ENCODE data around the gene EFL1.
"Not testable (repeated sequence)": the region's sequence is repeated elsewhere in the genome, so short reads cannot be mapped to it uniquely, and the experiment has no call there.

The EFL1 gene

DNA sequence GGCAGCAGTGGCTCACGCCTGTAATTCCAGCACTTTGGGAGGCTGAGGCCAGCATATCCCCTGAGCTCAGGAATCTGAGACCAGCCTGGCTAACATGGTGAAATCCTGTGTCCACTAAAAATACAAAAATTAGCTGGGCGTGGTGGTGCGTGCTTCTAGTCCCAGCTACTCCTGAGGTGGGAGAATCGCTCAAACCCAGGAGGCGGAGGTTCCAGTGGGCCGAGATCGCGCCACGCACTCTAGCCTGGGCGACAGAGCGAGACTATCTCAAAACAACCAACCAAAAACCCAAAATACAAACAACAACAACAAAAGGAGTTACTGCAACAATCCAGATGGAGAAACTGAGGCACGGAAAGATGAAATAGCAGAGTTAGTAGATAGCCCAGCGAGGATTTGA, 35.5 kb upstream of the EFL1 start:
- H3K36me3 ChIP-seq = no peaks in the 10 kb centered on the region
- H3K4me3 ChIP-seq (ENCODE audit: low read depth, low read length) = no peak overlapping the region
- TF ChIP-seq, protein P1, sequence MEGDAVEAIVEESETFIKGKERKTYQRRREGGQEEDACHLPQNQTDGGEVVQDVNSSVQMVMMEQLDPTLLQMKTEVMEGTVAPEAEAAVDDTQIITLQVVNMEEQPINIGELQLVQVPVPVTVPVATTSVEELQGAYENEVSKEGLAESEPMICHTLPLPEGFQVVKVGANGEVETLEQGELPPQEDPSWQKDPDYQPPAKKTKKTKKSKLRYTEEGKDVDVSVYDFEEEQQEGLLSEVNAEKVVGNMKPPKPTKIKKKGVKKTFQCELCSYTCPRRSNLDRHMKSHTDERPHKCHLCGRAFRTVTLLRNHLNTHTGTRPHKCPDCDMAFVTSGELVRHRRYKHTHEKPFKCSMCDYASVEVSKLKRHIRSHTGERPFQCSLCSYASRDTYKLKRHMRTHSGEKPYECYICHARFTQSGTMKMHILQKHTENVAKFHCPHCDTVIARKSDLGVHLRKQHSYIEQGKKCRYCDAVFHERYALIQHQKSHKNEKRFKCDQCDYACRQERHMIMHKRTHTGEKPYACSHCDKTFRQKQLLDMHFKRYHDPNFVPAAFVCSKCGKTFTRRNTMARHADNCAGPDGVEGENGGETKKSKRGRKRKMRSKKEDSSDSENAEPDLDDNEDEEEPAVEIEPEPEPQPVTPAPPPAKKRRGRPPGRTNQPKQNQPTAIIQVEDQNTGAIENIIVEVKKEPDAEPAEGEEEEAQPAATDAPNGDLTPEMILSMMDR (IDR thresholded peaks at IDR 0.05; ENCODE audit: low read depth, low read length) = no peak
- no peaks in the 10 kb centered on the region for H3K27me3 ChIP-seq
- no peaks in the 10 kb centered on the region for H3K9me3 ChIP-seq
- no peaks in the 10 kb centered on the region for H3K4me1 ChIP-seq
- DNase-seq = no peak

- DNase-seq = no peak
- no peaks in the 10 kb centered on the region for H3K27me3 ChIP-seq
- no peaks in the 10 kb centered on the region for H3K36me3 ChIP-seq
- TF ChIP-seq, protein P1 (IDR thresholded peaks at IDR 0.05; ENCODE audit: low read depth, low read length) = no peak
- no peaks in the 10 kb centered on the region for H3K9me3 ChIP-seq
- no peak overlapping the region for H3K4me3 ChIP-seq (ENCODE audit: low read depth, low read length)
- no peaks in the 10 kb centered on the region for H3K4me1 ChIP-seq
Measured at GRCh38 chr15:82297546-82297945, 35.0 kb upstream of the EFL1 start.

GRCh38 chr15:82294061-82294690, 31.6 kb upstream of the EFL1 start:
- Histone ChIP-seq H3K4me3 (ENCODE audit: low read depth, low read length) (no peak overlapping the region), H3K27me3 (no peaks in the 10 kb centered on the region), H3K4me1 (no peaks in the 10 kb centered on the region), H3K36me3 (no peaks in the 10 kb centered on the region), H3K9me3 (no peaks in the 10 kb centered on the region)
- TF ChIP-seq, protein P1 (IDR thresholded peaks at IDR 0.05; ENCODE audit: low read depth, low read length) = no peak
- no peak for DNase-seq

DNA sequence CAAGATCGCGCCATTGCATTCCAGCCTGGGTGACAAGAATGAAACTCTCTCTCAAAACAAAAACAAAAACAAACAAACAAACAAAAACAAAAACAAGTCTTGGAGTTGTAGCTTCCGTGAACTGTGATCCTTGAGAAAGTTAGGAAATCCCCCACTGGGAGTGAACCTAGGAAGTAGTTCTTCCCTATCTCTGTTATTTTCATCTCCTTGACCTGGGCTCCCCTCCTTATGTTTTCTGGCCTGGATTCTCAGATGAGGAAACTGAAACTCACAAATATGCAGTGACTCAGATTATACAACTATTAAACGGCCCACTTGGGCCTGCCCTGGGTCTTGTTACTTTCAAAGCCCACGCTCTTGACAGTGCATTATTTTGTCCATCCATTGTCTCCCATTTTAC, 29.7 kb upstream of the EFL1 start:
- no peaks in the 10 kb centered on the region for H3K27me3 ChIP-seq
- DNase-seq = no peak
- H3K36me3 ChIP-seq = no peaks in the 10 kb centered on the region
- no peak overlapping the region for H3K4me3 ChIP-seq (ENCODE audit: low read depth, low read length)
- H3K4me1 ChIP-seq = no peaks in the 10 kb centered on the region
- H3K9me3 ChIP-seq = no peaks in the 10 kb centered on the region
- TF ChIP-seq, protein P1 (IDR thresholded peaks at IDR 0.05; ENCODE audit: low read depth, low read length) = no peak

DNA sequence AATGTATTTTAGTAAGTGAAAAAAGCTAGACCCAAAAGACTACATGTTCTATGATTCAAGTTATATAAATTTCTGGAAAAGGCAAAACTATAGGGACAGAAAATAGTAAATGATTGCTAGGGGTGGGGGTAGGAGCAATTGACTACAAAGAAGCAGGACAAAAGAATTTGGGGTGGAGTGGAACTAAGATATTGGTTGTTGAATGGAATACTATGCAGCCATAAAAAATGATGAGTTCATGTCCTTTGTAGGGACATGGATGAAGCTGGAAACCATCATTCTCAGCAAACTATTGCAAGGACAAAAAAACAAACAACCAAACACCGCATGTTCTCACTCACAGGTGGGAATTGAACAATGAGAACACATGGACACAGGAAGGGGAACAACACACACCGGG, 25.7 kb upstream of the EFL1 start:
- DNase-seq; H3K4me1 ChIP-seq; H3K27me3 ChIP-seq; H3K4me3 ChIP-seq (ENCODE audit: low read depth, low read length); H3K9me3 ChIP-seq; H3K36me3 ChIP-seq: not testable (repeated sequence)

DNA sequence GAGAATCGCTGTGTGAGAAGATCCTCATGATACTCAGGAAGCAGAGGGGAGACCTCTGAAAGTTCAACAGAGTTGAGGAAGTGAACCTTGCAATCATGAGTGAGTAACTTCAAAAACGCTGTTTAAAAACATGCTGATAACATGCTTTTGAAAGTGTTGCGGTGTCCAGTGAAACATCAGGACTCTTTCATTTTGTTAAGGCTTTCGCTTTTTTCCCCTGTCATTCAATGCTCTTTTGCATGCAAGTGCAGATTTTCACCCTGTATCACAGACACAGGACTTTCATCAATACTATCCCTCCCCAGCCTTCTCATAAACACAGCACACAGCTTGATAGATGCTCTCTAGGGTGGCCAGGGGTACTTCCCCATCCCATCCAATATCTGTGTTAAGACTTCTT, 23.9 kb upstream of the EFL1 start:
- not testable (repeated sequence) for H3K4me1 ChIP-seq; H3K4me3 ChIP-seq (ENCODE audit: low read depth, low read length); DNase-seq; H3K9me3 ChIP-seq; H3K36me3 ChIP-seq; H3K27me3 ChIP-seq

DNA sequence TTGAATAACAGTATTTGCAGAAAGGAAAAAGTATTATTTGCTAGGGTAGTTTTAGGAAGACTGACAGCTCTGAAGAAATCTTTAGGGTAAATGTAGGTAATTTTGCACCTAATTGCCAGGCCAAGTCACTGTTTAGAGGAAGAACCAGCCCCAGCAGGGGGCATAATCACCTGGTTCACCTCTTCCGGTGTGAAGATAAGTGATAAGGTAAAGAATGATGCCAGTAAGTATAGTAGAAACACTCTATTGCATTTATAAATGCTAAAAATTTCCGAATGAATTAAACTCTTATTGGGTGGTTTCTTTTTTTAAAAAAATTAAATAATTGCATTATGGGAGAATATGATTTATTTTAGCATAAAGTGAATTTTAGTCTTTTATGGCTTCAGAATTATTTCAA, 21.8 kb upstream of the EFL1 start:
- not testable (repeated sequence) for DNase-seq; H3K4me1 ChIP-seq; H3K27me3 ChIP-seq; H3K4me3 ChIP-seq (ENCODE audit: low read depth, low read length); H3K9me3 ChIP-seq; H3K36me3 ChIP-seq

DNA sequence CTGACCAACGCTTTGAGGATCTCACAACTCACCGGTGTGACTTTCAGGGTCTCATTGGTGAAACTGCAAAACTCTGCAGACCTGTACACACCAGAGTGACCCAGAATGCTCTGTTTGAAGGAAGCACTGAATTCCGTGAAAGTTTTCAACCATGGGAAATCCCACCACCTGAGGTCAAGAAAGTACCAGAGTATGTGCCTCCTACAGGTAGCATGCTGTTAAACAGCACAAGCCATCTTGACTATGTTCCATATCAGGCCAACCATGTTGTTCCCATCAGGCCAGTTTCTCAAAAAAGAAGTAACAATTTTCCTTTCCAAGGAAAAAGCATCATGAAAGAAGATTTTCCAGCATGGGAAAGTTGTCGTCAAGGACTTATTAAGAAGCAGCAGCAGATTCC, 19.9 kb upstream of the EFL1 start:
- not testable (repeated sequence) for H3K4me1 ChIP-seq; H3K9me3 ChIP-seq; H3K27me3 ChIP-seq; DNase-seq; H3K36me3 ChIP-seq; H3K4me3 ChIP-seq (ENCODE audit: low read depth, low read length)

All from BE2C (cell line).